Neutrophil (primary cell): ENCODE results near the gene NME9.
A peak's percentile ranks its signal among the peaks of the same experiment; 100 is the strongest.

Experiments used
- H3K27ac ChIP-seq: fragments of 200-600 bp; sonication (generic); 2 replicates; pipeline ENCODE4 v1.5.1; 2016; ENCODE audit warnings: mild to moderate bottlenecking, moderate library complexity
- H3K27me3 ChIP-seq: fragments of 200-600 bp; sonication (generic); 2 replicates; pipeline ENCODE4 v1.6.0; 2016; ENCODE audit warnings: mild to moderate bottlenecking
- H3K36me3 ChIP-seq: fragments of 200-600 bp; sonication (generic); 2 replicates; pipeline ENCODE4 v1.5.1; 2017
- H3K4me1 ChIP-seq, 2 experiments: fragments of 200-600 bp in 1 of 2; sonication (generic) in 1 of 2; 1 replicate in 1 of 2; 2 replicates in 1 of 2; pipeline versions ENCODE4 v1.5.1 to v1.6.1; 2013 to 2016; ENCODE audit warnings: low read depth in 1 of 2, low read length in 1 of 2, mild to moderate bottlenecking in 1 of 2, moderate library complexity in 1 of 2; ENCODE audit not compliant: control insufficient read depth in 1 of 2, insufficient read depth in 1 of 2
- H3K4me3 ChIP-seq, 2 experiments: fragments of 200-600 bp in 1 of 2; sonication (generic) in 1 of 2; 1 replicate in 1 of 2; 2 replicates in 1 of 2; pipeline ENCODE4 v1.5.1; 2013 to 2016; ENCODE audit warnings: low read depth in 1 of 2, low read length in 1 of 2, mild to moderate bottlenecking in 1 of 2, moderate library complexity in 1 of 2
- H3K9me3 ChIP-seq: fragments of 200-600 bp; sonication (generic); 2 replicates; pipeline ENCODE4 v1.5.1; 2016
- CTCF ChIP-seq: fragments of 200-600 bp; sonication (generic); IDR thresholded peaks from 2 replicates; pipeline ENCODE4 v1.5.1; 2016; ENCODE audit warnings: antibody characterized with exemption

Gene NME9

GRCh38 chr3:138336454-138336999 lies 6.9 kb upstream of the NME9 start:
- H3K4me1 ChIP-seq, result no peaks in the 10 kb centered on the region
- H3K27me3 ChIP-seq, result peaks cover 38% of the 10 kb centered on the region
- no peak overlapping the region for H3K27ac ChIP-seq
- no peak for TF ChIP-seq CTCF
- no peaks in the 10 kb centered on the region for H3K9me3 ChIP-seq
- H3K4me3 ChIP-seq, result no peak overlapping the region
- no peaks in the 10 kb centered on the region for H3K36me3 ChIP-seq

GRCh38 chr3:138334608-138335007 lies 5.0 kb upstream of the NME9 start:
- peaks cover 57% of the 10 kb centered on the region for H3K27me3 ChIP-seq
- H3K27ac ChIP-seq, result no peak overlapping the region
- no peak overlapping the region for H3K4me3 ChIP-seq
- H3K36me3 ChIP-seq, result no peaks in the 10 kb centered on the region
- TF ChIP-seq CTCF, result no peak
- H3K4me1 ChIP-seq, result peaks cover 0 to 4% of the 10 kb centered on the region in 2 experiments
- no peaks in the 10 kb centered on the region for H3K9me3 ChIP-seq

- no peaks in the 10 kb centered on the region for H3K36me3 ChIP-seq
- TF ChIP-seq CTCF, result no peak
These were observed 2.9 kb upstream of the NME9 start for GRCh38 chr3:138332472-138333073.

GRCh38 chr3:138331143-138331894 lies 1.7 kb upstream of the NME9 start:
- TF ChIP-seq CTCF, result no peak
- Histone ChIP-seq H3K9me3 (no peaks in the 10 kb centered on the region), H3K4me3 (no peak overlapping the region), H3K27ac (no peak overlapping the region), H3K27me3 (peaks cover 80% of the 10 kb centered on the region), H3K36me3 (no peaks in the 10 kb centered on the region), H3K4me1 (peaks cover 5 to 13% of the 10 kb centered on the region in 2 experiments)

More at GRCh38 chr3:138332472-138333073, 2.9 kb upstream of the NME9 start:
- no peak overlapping the region for H3K27ac ChIP-seq
- no peak overlapping the region for H3K4me3 ChIP-seq
- H3K9me3 ChIP-seq, result no peaks in the 10 kb centered on the region
- peaks cover 77% of the 10 kb centered on the region for H3K27me3 ChIP-seq
- H3K4me1 ChIP-seq, result peaks cover 5 to 13% of the 10 kb centered on the region in 2 experiments

GRCh38 chr3:138329984-138330293 lies 288 bp upstream of the NME9 start:
- H3K27ac ChIP-seq, result no peak overlapping the region
- peak overlapping the region; percentile 62 to 69 for H3K4me3 ChIP-seq
- peaks cover 5 to 13% of the 10 kb centered on the region in 2 experiments for H3K4me1 ChIP-seq
- H3K36me3 ChIP-seq, result no peaks in the 10 kb centered on the region
- TF ChIP-seq CTCF, result no peak
- H3K9me3 ChIP-seq, result no peaks in the 10 kb centered on the region
- peaks cover 68% of the 10 kb centered on the region for H3K27me3 ChIP-seq
